ENCODE data around the gene PRR5L.

Gene PRR5L

DNA sequence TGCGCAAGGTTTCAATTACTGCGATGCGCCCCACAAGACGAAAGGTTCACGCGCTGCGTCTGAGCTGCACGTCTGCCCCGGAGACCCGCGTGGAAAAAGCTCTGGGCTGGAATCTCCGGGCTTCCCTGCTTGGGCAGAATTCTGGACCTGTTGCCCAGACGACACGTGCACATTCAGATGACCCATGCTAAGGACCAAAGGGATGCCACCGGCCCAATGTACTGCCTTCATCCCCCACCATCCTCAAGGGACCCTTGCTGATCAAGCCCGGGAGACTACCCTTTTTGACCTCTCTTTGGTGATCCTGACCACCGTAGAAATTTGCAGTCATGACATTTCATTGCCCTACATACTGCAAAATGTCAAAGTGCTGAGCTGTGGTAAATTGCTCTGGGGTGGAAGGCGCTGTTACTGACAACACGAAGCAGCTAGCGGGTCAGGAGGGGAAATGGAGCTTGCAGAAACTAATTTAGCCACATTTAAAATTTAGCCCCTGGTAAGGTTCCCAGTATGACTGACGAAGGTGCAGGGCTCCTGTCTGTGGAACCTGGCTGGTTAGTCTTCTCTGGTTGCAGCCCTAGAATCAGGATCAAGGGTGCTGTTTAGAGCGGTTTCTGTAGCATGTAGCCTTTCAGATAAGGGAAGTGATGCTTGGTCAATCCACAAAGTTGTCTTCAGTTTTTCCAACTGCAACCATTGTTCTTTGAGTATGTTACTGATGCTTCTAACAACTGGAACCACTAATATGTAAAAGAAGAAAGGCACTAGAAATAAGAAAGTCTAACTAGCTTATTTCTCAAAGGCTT lies 81.9 kb downstream of the PRR5L start:
- H3K36me3 ChIP-seq (replicated peaks; ENCODE audit: low read depth, low read length): no peaks in the 10 kb centered on the region
- H3K27me3 ChIP-seq (ENCODE audit: low read depth, low read length): peaks cover 24% of the 10 kb centered on the region
- no peaks in the 10 kb centered on the region for H4K20me1 ChIP-seq (ENCODE audit: insufficient read depth, low read length)
- H3K4me3 ChIP-seq (ENCODE audit: low read length): no peak overlapping the region
- no peak overlapping the region for H3K27ac ChIP-seq (ENCODE audit: low read length)
- H3K4me1 ChIP-seq (ENCODE audit: low read length): peaks cover 12% of the 10 kb centered on the region
- H3K79me2 ChIP-seq (ENCODE audit: low read length): no peaks in the 10 kb centered on the region
- no peak for TF ChIP-seq EZH2phosphoT487 (IDR thresholded peaks at IDR 0.05; ENCODE audit: low read depth)
- TF ChIP-seq, protein P1, sequence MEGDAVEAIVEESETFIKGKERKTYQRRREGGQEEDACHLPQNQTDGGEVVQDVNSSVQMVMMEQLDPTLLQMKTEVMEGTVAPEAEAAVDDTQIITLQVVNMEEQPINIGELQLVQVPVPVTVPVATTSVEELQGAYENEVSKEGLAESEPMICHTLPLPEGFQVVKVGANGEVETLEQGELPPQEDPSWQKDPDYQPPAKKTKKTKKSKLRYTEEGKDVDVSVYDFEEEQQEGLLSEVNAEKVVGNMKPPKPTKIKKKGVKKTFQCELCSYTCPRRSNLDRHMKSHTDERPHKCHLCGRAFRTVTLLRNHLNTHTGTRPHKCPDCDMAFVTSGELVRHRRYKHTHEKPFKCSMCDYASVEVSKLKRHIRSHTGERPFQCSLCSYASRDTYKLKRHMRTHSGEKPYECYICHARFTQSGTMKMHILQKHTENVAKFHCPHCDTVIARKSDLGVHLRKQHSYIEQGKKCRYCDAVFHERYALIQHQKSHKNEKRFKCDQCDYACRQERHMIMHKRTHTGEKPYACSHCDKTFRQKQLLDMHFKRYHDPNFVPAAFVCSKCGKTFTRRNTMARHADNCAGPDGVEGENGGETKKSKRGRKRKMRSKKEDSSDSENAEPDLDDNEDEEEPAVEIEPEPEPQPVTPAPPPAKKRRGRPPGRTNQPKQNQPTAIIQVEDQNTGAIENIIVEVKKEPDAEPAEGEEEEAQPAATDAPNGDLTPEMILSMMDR (IDR thresholded peaks at IDR 0.05; ENCODE audit: low read depth, low read length): no peak
- no peak overlapping the region for H3K4me2 ChIP-seq (ENCODE audit: low read length)
- no peak overlapping the region for H2AFZ ChIP-seq (ENCODE audit: low read depth, low read length)
- no peaks in the 10 kb centered on the region for H3K9me3 ChIP-seq (ENCODE audit: insufficient read depth, low read length)
- H3K9ac ChIP-seq (ENCODE audit: low read length): no peak overlapping the region

DNA sequence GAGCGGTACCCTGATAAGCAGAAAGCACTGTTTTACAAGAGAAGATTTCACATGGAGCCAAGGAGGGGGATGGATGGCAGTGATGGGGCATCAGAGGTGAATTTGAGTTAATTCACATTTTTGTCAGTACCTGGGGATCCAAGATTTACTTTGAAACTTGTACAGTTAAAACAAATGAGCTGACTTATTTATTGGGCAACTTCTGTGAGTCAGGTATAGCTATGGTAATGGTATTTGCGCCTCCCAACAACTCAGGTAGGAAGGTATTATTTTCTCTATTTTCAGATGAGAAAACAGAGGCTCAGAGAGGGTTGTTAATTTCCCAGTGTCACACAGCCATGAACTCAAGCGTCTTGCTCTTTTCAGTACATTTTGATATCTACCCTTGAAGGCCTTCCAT lies 83.6 kb downstream of the PRR5L start:
- Histone ChIP-seq H3K9me3 (ENCODE audit: insufficient read depth, low read length) (no peaks in the 10 kb centered on the region), H3K79me2 (ENCODE audit: low read length) (no peaks in the 10 kb centered on the region), H3K4me1 (ENCODE audit: low read length) (peaks cover 10% of the 10 kb centered on the region), H3K27ac (ENCODE audit: low read length) (no peak overlapping the region), H3K9ac (ENCODE audit: low read length) (no peak overlapping the region), H3K27me3 (ENCODE audit: low read depth, low read length) (peaks cover 9% of the 10 kb centered on the region), H2AFZ (ENCODE audit: low read depth, low read length) (no peak overlapping the region), H3K4me2 (ENCODE audit: low read length) (no peak overlapping the region), H4K20me1 (ENCODE audit: insufficient read depth, low read length) (no peaks in the 10 kb centered on the region), H3K36me3 (replicated peaks; ENCODE audit: low read depth, low read length) (no peaks in the 10 kb centered on the region), H3K4me3 (ENCODE audit: low read length) (no peak overlapping the region)
- TF ChIP-seq, protein P1 (IDR thresholded peaks at IDR 0.05; ENCODE audit: low read depth, low read length): no peak
- no peak for TF ChIP-seq EZH2phosphoT487 (IDR thresholded peaks at IDR 0.05; ENCODE audit: low read depth)

DNA sequence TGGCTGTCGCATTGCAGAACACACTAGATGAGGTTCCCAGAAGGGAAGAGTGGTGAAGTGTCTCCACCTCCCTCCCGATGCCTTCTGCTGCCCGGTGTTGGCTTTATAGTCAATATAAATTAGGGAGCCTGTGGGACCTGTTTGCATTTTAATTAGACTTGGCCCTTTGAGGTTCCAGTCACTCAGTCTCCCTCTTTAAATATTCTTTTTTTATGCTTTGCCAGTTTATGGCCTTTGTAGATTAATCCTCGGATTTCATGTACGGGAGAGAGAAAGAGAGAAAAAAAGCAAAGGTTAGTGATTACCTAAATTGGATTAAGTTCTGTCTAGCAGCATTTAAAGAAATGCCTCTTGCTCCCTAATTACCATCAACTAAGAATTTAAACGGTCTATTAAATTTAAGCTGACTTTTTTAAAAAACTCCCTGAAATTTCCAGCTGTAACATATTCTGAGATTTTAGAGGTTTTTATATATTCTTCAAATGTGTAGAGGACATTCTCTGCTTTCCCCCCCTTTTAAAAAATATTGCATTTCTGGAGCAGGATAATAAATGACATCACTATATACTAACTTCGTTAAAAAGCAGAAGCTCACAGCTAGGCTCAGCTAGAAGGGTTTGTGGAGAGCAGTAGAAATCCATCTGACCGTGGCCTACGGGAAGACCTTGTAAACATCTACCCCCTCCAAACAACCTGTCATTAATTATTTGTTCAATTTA lies 84.4 kb downstream of the PRR5L start:
- Histone ChIP-seq H3K9me3 (ENCODE audit: insufficient read depth, low read length) (no peaks in the 10 kb centered on the region), H3K79me2 (ENCODE audit: low read length) (no peaks in the 10 kb centered on the region), H3K4me3 (ENCODE audit: low read length) (peak overlapping the region; percentile 26), H3K4me2 (ENCODE audit: low read length) (peak overlapping the region; percentile 59), H4K20me1 (ENCODE audit: insufficient read depth, low read length) (no peaks in the 10 kb centered on the region), H3K4me1 (ENCODE audit: low read length) (peaks cover 16% of the 10 kb centered on the region), H3K27me3 (ENCODE audit: low read depth, low read length) (peaks cover 6% of the 10 kb centered on the region), H3K9ac (ENCODE audit: low read length) (no peak overlapping the region), H3K36me3 (replicated peaks; ENCODE audit: low read depth, low read length) (no peaks in the 10 kb centered on the region), H2AFZ (ENCODE audit: low read depth, low read length) (no peak overlapping the region), H3K27ac (ENCODE audit: low read length) (no peak overlapping the region)
- TF ChIP-seq EZH2phosphoT487 (IDR thresholded peaks at IDR 0.05; ENCODE audit: low read depth): no peak
- TF ChIP-seq, protein P1 (IDR thresholded peaks at IDR 0.05; ENCODE audit: low read depth, low read length): no peak

DNA sequence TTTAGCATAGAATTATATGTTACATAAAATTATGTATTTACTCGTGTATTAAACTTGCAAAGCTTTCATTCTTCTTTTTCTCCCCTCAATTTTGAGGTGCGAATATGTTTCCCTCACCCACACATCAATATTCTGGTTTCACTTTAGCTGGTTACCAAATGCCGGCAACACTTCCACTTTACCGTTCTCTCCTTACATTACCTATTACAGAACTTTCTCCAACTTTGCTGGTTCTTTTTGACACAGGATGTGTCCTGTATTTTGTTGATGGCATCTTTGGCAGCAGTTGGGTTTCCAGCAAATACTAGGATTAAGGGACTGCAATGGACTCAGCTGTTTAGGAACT lies 84.9 kb downstream of the PRR5L start:
- no peaks in the 10 kb centered on the region for H3K79me2 ChIP-seq (ENCODE audit: low read length)
- peaks cover 19% of the 10 kb centered on the region for H3K4me1 ChIP-seq (ENCODE audit: low read length)
- TF ChIP-seq EZH2phosphoT487 (IDR thresholded peaks at IDR 0.05; ENCODE audit: low read depth): no peak
- TF ChIP-seq, protein P1 (IDR thresholded peaks at IDR 0.05; ENCODE audit: low read depth, low read length): no peak
- peak overlapping the region; percentile 26 for H3K4me3 ChIP-seq (ENCODE audit: low read length)
- H3K27me3 ChIP-seq (ENCODE audit: low read depth, low read length): peaks cover under 1% of the 10 kb centered on the region; the same call in 1 of the 2 replicates
- H3K27ac ChIP-seq (ENCODE audit: low read length): no peak overlapping the region
- no peaks in the 10 kb centered on the region for H3K36me3 ChIP-seq (replicated peaks; ENCODE audit: low read depth, low read length)
- no peaks in the 10 kb centered on the region for H3K9me3 ChIP-seq (ENCODE audit: insufficient read depth, low read length)
- H4K20me1 ChIP-seq (ENCODE audit: insufficient read depth, low read length): no peaks in the 10 kb centered on the region
- H3K9ac ChIP-seq (ENCODE audit: low read length): no peak overlapping the region
- H2AFZ ChIP-seq (ENCODE audit: low read depth, low read length): no peak overlapping the region
- H3K4me2 ChIP-seq (ENCODE audit: low read length): peak overlapping the region; percentile 59
